ENCODE results near the gene TRIO. TPM values are rescaled to one million over a fixed set of nuclear protein-coding genes. Genes with fewer than 3 reads are reported as not detected.
A peak's percentile ranks its signal among the peaks of the same experiment; 100 is the strongest.

Gene TRIO
- polyA plus RNA-seq, 2 donors: 10.3 to 22.8 TPM

GRCh38 chr5:14267991-14268708 lies 125.0 kb downstream of the TRIO start:
- WGBS, 2 donors: 77 to 80% methylated on average over 6 of the region's 6 CpGs
- H3K9me3 ChIP-seq (ENCODE audit: control insufficient read depth in 2 of 2, insufficient read depth in 1 of 2, low read depth in 1 of 2, low read length in 1 of 2): no peaks in the 10 kb centered on the region
- peak overlapping the region; percentile 17 to 29 for H3K27ac ChIP-seq (ENCODE audit: low read depth in 2 of 2, low read length in 1 of 2)
- H3K4me3 ChIP-seq (ENCODE audit: low read depth in 1 of 2, low read length in 2 of 2): no peak overlapping the region
- no peaks in the 10 kb centered on the region for H3K36me3 ChIP-seq (ENCODE audit: control insufficient read depth in 2 of 2, insufficient read depth in 2 of 2, low read length in 1 of 2)
- H3K27me3 ChIP-seq (ENCODE audit: control insufficient read depth in 1 of 2, insufficient read depth in 2 of 2, low read length in 2 of 2): no peaks in the 10 kb centered on the region
- H3K4me1 ChIP-seq (ENCODE audit: control insufficient read depth in 2 of 2, insufficient read depth in 2 of 2, low read length in 1 of 2): peaks cover 0 to 2% of the 10 kb centered on the region in 2 donors

GRCh38 chr5:14268738-14269137 lies 125.6 kb downstream of the TRIO start:
- Histone ChIP-seq H3K4me3 (ENCODE audit: low read depth in 1 of 2, low read length in 2 of 2) (no peak overlapping the region), H3K9me3 (ENCODE audit: control insufficient read depth in 2 of 2, insufficient read depth in 1 of 2, low read depth in 1 of 2, low read length in 1 of 2) (no peaks in the 10 kb centered on the region), H3K36me3 (ENCODE audit: control insufficient read depth in 2 of 2, insufficient read depth in 2 of 2, low read length in 1 of 2) (no peaks in the 10 kb centered on the region), H3K27ac (ENCODE audit: low read depth in 2 of 2, low read length in 1 of 2) (peak overlapping the region; percentile 17 to 29), H3K27me3 (ENCODE audit: control insufficient read depth in 1 of 2, insufficient read depth in 2 of 2, low read length in 2 of 2) (no peaks in the 10 kb centered on the region), H3K4me1 (ENCODE audit: control insufficient read depth in 2 of 2, insufficient read depth in 2 of 2, low read length in 1 of 2) (peaks cover 0 to 2% of the 10 kb centered on the region in 2 donors)
- whole genome bisulfite sequencing, 2 donors: 67 to 70% methylated on average over 5 of the region's 5 CpGs

- WGBS, 2 donors: 42 to 45% methylated on average over 2 of the region's 2 CpGs
- H3K36me3 ChIP-seq (ENCODE audit: control insufficient read depth in 2 of 2, insufficient read depth in 2 of 2, low read length in 1 of 2): no peaks in the 10 kb centered on the region
Observed at GRCh38 chr5:14269395-14269794, 126.3 kb downstream of the TRIO start.

GRCh38 chr5:14270209-14270702 lies 127.1 kb downstream of the TRIO start:
- no peaks in the 10 kb centered on the region for H3K27me3 ChIP-seq (ENCODE audit: control insufficient read depth in 1 of 2, insufficient read depth in 2 of 2, low read length in 2 of 2)
- no peak overlapping the region for H3K4me3 ChIP-seq (ENCODE audit: low read depth in 1 of 2, low read length in 2 of 2)
- peaks cover 0 to 2% of the 10 kb centered on the region in 2 donors for H3K4me1 ChIP-seq (ENCODE audit: control insufficient read depth in 2 of 2, insufficient read depth in 2 of 2, low read length in 1 of 2)
- peak overlapping the region in 1 of 2 donors; percentile 55 for H3K27ac ChIP-seq (ENCODE audit: low read depth in 2 of 2, low read length in 1 of 2)
- no peaks in the 10 kb centered on the region for H3K9me3 ChIP-seq (ENCODE audit: control insufficient read depth in 2 of 2, insufficient read depth in 1 of 2, low read depth in 1 of 2, low read length in 1 of 2)
- WGBS, 2 donors: 26 to 29% methylated on average over 3 of the region's 3 CpGs
- no peaks in the 10 kb centered on the region for H3K36me3 ChIP-seq (ENCODE audit: control insufficient read depth in 2 of 2, insufficient read depth in 2 of 2, low read length in 1 of 2)

More at GRCh38 chr5:14269395-14269794, 126.3 kb downstream of the TRIO start:
- peak overlapping the region in 1 of 2 donors; percentile 31 for H3K27ac ChIP-seq (ENCODE audit: low read depth in 2 of 2, low read length in 1 of 2)
- H3K4me1 ChIP-seq (ENCODE audit: control insufficient read depth in 2 of 2, insufficient read depth in 2 of 2, low read length in 1 of 2): peaks cover 0 to 2% of the 10 kb centered on the region in 2 donors
- no peaks in the 10 kb centered on the region for H3K27me3 ChIP-seq (ENCODE audit: control insufficient read depth in 1 of 2, insufficient read depth in 2 of 2, low read length in 2 of 2)
- no peak overlapping the region for H3K4me3 ChIP-seq (ENCODE audit: low read depth in 1 of 2, low read length in 2 of 2)
- no peaks in the 10 kb centered on the region for H3K9me3 ChIP-seq (ENCODE audit: control insufficient read depth in 2 of 2, insufficient read depth in 1 of 2, low read depth in 1 of 2, low read length in 1 of 2)

- Histone ChIP-seq H3K27ac (ENCODE audit: low read depth in 2 of 2, low read length in 1 of 2) (no peak overlapping the region), H3K4me3 (ENCODE audit: low read depth in 1 of 2, low read length in 2 of 2) (no peak overlapping the region), H3K27me3 (ENCODE audit: control insufficient read depth in 1 of 2, insufficient read depth in 2 of 2, low read length in 2 of 2) (no peaks in the 10 kb centered on the region), H3K9me3 (ENCODE audit: control insufficient read depth in 2 of 2, insufficient read depth in 1 of 2, low read depth in 1 of 2, low read length in 1 of 2) (no peaks in the 10 kb centered on the region), H3K4me1 (ENCODE audit: control insufficient read depth in 2 of 2, insufficient read depth in 2 of 2, low read length in 1 of 2) (peaks cover 0 to 2% of the 10 kb centered on the region in 2 donors), H3K36me3 (ENCODE audit: control insufficient read depth in 2 of 2, insufficient read depth in 2 of 2, low read length in 1 of 2) (no peaks in the 10 kb centered on the region)
- WGBS, 2 donors: 71 to 73% methylated on average over 4 of the region's 4 CpGs
Observed at GRCh38 chr5:14272548-14273205, 129.5 kb downstream of the TRIO start.

- no peak overlapping the region for H3K27ac ChIP-seq (ENCODE audit: low read depth in 2 of 2, low read length in 1 of 2)
- no peak overlapping the region for H3K4me3 ChIP-seq (ENCODE audit: low read depth in 1 of 2, low read length in 2 of 2)
- 83 to 84% methylated on average over 7 of the region's 7 CpGs for WGBS, 2 donors
- no peaks in the 10 kb centered on the region for H3K27me3 ChIP-seq (ENCODE audit: control insufficient read depth in 1 of 2, insufficient read depth in 2 of 2, low read length in 2 of 2)
- H3K36me3 ChIP-seq (ENCODE audit: control insufficient read depth in 2 of 2, insufficient read depth in 2 of 2, low read length in 1 of 2): no peaks in the 10 kb centered on the region
- H3K4me1 ChIP-seq (ENCODE audit: control insufficient read depth in 2 of 2, insufficient read depth in 2 of 2, low read length in 1 of 2): peaks cover 0 to 2% of the 10 kb centered on the region in 2 donors
- no peaks in the 10 kb centered on the region for H3K9me3 ChIP-seq (ENCODE audit: control insufficient read depth in 2 of 2, insufficient read depth in 1 of 2, low read depth in 1 of 2, low read length in 1 of 2)
Observed at GRCh38 chr5:14273207-14273767, 130.1 kb downstream of the TRIO start.

GRCh38 chr5:14276380-14276779 lies 133.2 kb downstream of the TRIO start:
- WGBS, 2 donors: 86 to 88% methylated on average over 9 of the region's 9 CpGs
- peaks cover 0 to under 1% of the 10 kb centered on the region in 2 donors for H3K36me3 ChIP-seq (ENCODE audit: control insufficient read depth in 2 of 2, insufficient read depth in 2 of 2, low read length in 1 of 2)
- H3K9me3 ChIP-seq (ENCODE audit: control insufficient read depth in 2 of 2, insufficient read depth in 1 of 2, low read depth in 1 of 2, low read length in 1 of 2): no peaks in the 10 kb centered on the region
- H3K27ac ChIP-seq (ENCODE audit: low read depth in 2 of 2, low read length in 1 of 2): no peak overlapping the region
- no peaks in the 10 kb centered on the region for H3K4me1 ChIP-seq (ENCODE audit: control insufficient read depth in 2 of 2, insufficient read depth in 2 of 2, low read length in 1 of 2)
- H3K27me3 ChIP-seq (ENCODE audit: control insufficient read depth in 1 of 2, insufficient read depth in 2 of 2, low read length in 2 of 2): no peaks in the 10 kb centered on the region
- H3K4me3 ChIP-seq (ENCODE audit: low read depth in 1 of 2, low read length in 2 of 2): no peak overlapping the region

GRCh38 chr5:14277385-14278320 lies 134.5 kb downstream of the TRIO start:
- Histone ChIP-seq H3K9me3 (ENCODE audit: control insufficient read depth in 2 of 2, insufficient read depth in 1 of 2, low read depth in 1 of 2, low read length in 1 of 2) (no peaks in the 10 kb centered on the region), H3K27ac (ENCODE audit: low read depth in 2 of 2, low read length in 1 of 2) (no peak overlapping the region), H3K27me3 (ENCODE audit: control insufficient read depth in 1 of 2, insufficient read depth in 2 of 2, low read length in 2 of 2) (no peaks in the 10 kb centered on the region), H3K36me3 (ENCODE audit: control insufficient read depth in 2 of 2, insufficient read depth in 2 of 2, low read length in 1 of 2) (peaks cover 0 to 3% of the 10 kb centered on the region in 2 donors), H3K4me3 (ENCODE audit: low read depth in 1 of 2, low read length in 2 of 2) (no peak overlapping the region), H3K4me1 (ENCODE audit: control insufficient read depth in 2 of 2, insufficient read depth in 2 of 2, low read length in 1 of 2) (no peaks in the 10 kb centered on the region)
- 88 to 89% methylated on average over 9 of the region's 9 CpGs for whole genome bisulfite sequencing, 2 donors

All from esophagus (tissue), 2 donors.